Neural cell (in vitro differentiated cells): ENCODE data around the gene EGFL8. TPM values are rescaled to one million over a fixed set of nuclear protein-coding genes. Genes with fewer than 3 reads are reported as not detected.
"Not testable (repeated sequence)": the region's sequence is repeated elsewhere in the genome, so short reads cannot be mapped to it uniquely, and the experiment has no call there.

Experiments used
- H2AFZ ChIP-seq: fragments of 200-600, 300-800 bp; sonication (generic), shearing (Covaris generic); 2 replicates; pipeline ENCODE4 v1.6.0; 2014; ENCODE audit warnings: low read depth, mild to moderate bottlenecking, antibody characterized with exemption, low read length, moderate library complexity
- H3F3A ChIP-seq: fragments of 200-600 bp; shearing (Covaris generic); 2 replicates; pipeline ENCODE4 v1.6.1; 2016; ENCODE audit warnings: mild to moderate bottlenecking, moderate library complexity, mixed read lengths, antibody characterized with exemption, low read length; ENCODE audit not compliant: insufficient read depth, poor library complexity, severe bottlenecking
- H3K27ac ChIP-seq: fragments of 200-600, 300-800 bp; sonication (generic), shearing (Covaris generic); 2 replicates; pipeline ENCODE4 v1.5.1; 2014; ENCODE audit warnings: mild to moderate bottlenecking, low read length, moderate library complexity
- H3K27me3 ChIP-seq: fragments of 300-800, 200-600 bp; sonication (generic), shearing (Covaris generic); 2 replicates; pipeline ENCODE4 v1.6.0; 2014; ENCODE audit warnings: mild to moderate bottlenecking, low read depth, low read length, moderate library complexity; ENCODE audit not compliant: insufficient read depth
- H3K36me3 ChIP-seq: fragments of 300-800, 200-600 bp; sonication (generic), shearing (Covaris generic); 2 replicates; pipeline ENCODE4 v1.5.1; 2014; ENCODE audit warnings: mild to moderate bottlenecking, antibody characterized with exemption, low read length, moderate library complexity; ENCODE audit not compliant: insufficient read depth
- H3K4me2 ChIP-seq: fragments of 300-800, 200-600 bp; sonication (generic), shearing (Covaris generic); 2 replicates; pipeline ENCODE4 v1.6.0; 2014; ENCODE audit warnings: mild to moderate bottlenecking, low read length
- H3K4me3 ChIP-seq: fragments of 300-800, 200-600 bp; sonication (generic), shearing (Covaris generic); 2 replicates; pipeline ENCODE4 v1.5.1; 2014; ENCODE audit warnings: mild to moderate bottlenecking, low read length, moderate library complexity
- H3K79me2 ChIP-seq: fragments of 200-600 bp; shearing (Covaris generic); replicated peaks from 2 replicates; pipeline ENCODE4 v1.6.0; 2014; ENCODE audit warnings: mild to moderate bottlenecking, low read length, moderate library complexity; ENCODE audit not compliant: insufficient read depth
- H3K9ac ChIP-seq: fragments of 300-800, 200-600 bp; sonication (generic), shearing (Covaris generic); 2 replicates; pipeline ENCODE4 v1.6.1; 2016; ENCODE audit warnings: mild to moderate bottlenecking, low read length, mixed read lengths
- H3K9me2 ChIP-seq: fragments of 200-600 bp; shearing (Covaris generic); 2 replicates; pipeline ENCODE4 v1.6.1; 2016; ENCODE audit warnings: mild to moderate bottlenecking, low read length, mixed read lengths; ENCODE audit not compliant: insufficient read depth
- H3K9me3 ChIP-seq: fragments of 200-600, 300-800 bp; sonication (generic), shearing (Covaris generic); 2 replicates; pipeline ENCODE4 v1.6.1; 2016; ENCODE audit warnings: mild to moderate bottlenecking, mixed run types, low read length, moderate library complexity, mixed read lengths
- H4K20me1 ChIP-seq: fragments of 200-600 bp; shearing (Covaris generic); 2 replicates; pipeline ENCODE4 v1.6.1; 2016; ENCODE audit warnings: mild to moderate bottlenecking, mixed run types; ENCODE audit not compliant: insufficient read depth
- EP300 ChIP-seq: fragments of 450-650 bp; conservative IDR thresholded peaks from 2 replicates; pipeline ENCODE4 v1.6.1; 2014; ENCODE audit warnings: antibody characterized with exemption, mild to moderate bottlenecking, moderate library complexity; ENCODE audit not compliant: poor library complexity, severe bottlenecking
- EZH2 ChIP-seq: fragments of 200-600, 300-800 bp; shearing (Covaris generic), sonication (generic); IDR thresholded peaks from 2 replicates; pipeline ENCODE4 v1.6.1; 2014; ENCODE audit warnings: antibody characterized with exemption, low read length, borderline replicate concordance, mild to moderate bottlenecking; ENCODE audit not compliant: insufficient read depth, poor library complexity, severe bottlenecking
- POLR2AphosphoS5 ChIP-seq: IDR thresholded peaks from 2 replicates; pipeline ENCODE4 v1.6.1; 2012
- RAD21 ChIP-seq: fragments of 450-650 bp; conservative IDR thresholded peaks from 2 replicates; pipeline ENCODE4 v1.6.1; 2014; ENCODE audit warnings: antibody characterized with exemption, mild to moderate bottlenecking, moderate library complexity
- SMC3 ChIP-seq: fragments of 450-650 bp; conservative IDR thresholded peaks from 2 replicates; pipeline ENCODE4 v1.6.1; 2014; ENCODE audit warnings: antibody characterized with exemption, mild to moderate bottlenecking, moderate library complexity; ENCODE audit not compliant: poor library complexity
- polyA plus RNA-seq: library from polyadenylated mRNA; depleted of rRNA; stranded (reverse); fragments of >200 nt; gene quantifications from 2 replicates; pipeline ENCODE4 v1.2.3, GENCODE V29; 2014
- TF ChIP-seq, protein P1 (sequence below): fragments of 450-650 bp; IDR thresholded peaks from 2 replicates; pipeline ENCODE4 v1.5.1; 2014; ENCODE audit warnings: antibody characterized with exemption, mild to moderate bottlenecking, moderate library complexity; ENCODE audit not compliant: poor library complexity, severe bottlenecking
- TF ChIP-seq, protein P2 (sequence below): IDR thresholded peaks from 2 replicates; pipeline ENCODE4 v1.6.1; 2012; ENCODE audit warnings: borderline replicate concordance

The EGFL8 gene
- polyA plus RNA-seq, 1 donor from 2014 or later = 22.4 TPM

DNA sequence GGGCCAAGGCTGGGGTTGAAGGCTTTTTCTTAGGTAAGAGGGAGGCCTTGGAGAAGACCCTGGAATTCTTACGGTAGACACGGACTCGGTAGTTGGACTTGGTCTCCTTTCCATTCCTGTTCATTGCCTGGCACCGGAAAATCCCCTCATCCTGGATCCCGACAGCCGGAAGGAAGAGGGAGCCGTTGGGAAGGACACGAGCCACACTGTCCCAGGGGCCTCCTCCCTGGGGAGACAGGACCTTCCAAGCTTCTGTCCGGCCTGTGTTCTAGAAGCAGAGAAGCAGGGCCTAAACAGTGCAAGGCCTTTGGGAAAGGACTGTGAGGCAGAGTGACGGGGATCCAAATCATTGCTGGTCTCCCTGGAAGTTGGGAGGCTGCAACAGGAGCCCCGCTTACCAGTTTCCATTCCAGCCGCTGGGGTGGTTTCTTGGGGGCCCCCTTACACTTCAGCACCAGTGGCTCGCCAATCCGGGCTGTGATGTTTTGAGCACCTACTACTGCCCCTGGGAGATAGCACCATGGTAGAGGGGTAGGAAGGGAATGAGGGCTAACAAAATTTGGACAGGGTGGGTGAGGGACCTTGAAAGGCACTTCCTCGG, 19.2 kb downstream of the EGFL8 start:
- Histone ChIP-seq H3K4me3 (no peak overlapping the region), H3K9me3 (no peaks in the 10 kb centered on the region), H3K79me2 (peaks cover 18% of the 10 kb centered on the region), H4K20me1 (no peaks in the 10 kb centered on the region), H3K27ac (no peak overlapping the region), H3K27me3 (no peaks in the 10 kb centered on the region), H3K36me3 (no peaks in the 10 kb centered on the region), H3K9ac (no peak overlapping the region), H3K9me2 (no peaks in the 10 kb centered on the region), H3F3A (no peaks in the 10 kb centered on the region), H3K4me2 (no peak overlapping the region), H2AFZ (no peak overlapping the region)
- TF ChIP-seq, protein P1, sequence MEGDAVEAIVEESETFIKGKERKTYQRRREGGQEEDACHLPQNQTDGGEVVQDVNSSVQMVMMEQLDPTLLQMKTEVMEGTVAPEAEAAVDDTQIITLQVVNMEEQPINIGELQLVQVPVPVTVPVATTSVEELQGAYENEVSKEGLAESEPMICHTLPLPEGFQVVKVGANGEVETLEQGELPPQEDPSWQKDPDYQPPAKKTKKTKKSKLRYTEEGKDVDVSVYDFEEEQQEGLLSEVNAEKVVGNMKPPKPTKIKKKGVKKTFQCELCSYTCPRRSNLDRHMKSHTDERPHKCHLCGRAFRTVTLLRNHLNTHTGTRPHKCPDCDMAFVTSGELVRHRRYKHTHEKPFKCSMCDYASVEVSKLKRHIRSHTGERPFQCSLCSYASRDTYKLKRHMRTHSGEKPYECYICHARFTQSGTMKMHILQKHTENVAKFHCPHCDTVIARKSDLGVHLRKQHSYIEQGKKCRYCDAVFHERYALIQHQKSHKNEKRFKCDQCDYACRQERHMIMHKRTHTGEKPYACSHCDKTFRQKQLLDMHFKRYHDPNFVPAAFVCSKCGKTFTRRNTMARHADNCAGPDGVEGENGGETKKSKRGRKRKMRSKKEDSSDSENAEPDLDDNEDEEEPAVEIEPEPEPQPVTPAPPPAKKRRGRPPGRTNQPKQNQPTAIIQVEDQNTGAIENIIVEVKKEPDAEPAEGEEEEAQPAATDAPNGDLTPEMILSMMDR = no peak
- TF ChIP-seq EZH2 = no peak
- TF ChIP-seq POLR2AphosphoS5 = no peak
- TF ChIP-seq, protein P2, sequence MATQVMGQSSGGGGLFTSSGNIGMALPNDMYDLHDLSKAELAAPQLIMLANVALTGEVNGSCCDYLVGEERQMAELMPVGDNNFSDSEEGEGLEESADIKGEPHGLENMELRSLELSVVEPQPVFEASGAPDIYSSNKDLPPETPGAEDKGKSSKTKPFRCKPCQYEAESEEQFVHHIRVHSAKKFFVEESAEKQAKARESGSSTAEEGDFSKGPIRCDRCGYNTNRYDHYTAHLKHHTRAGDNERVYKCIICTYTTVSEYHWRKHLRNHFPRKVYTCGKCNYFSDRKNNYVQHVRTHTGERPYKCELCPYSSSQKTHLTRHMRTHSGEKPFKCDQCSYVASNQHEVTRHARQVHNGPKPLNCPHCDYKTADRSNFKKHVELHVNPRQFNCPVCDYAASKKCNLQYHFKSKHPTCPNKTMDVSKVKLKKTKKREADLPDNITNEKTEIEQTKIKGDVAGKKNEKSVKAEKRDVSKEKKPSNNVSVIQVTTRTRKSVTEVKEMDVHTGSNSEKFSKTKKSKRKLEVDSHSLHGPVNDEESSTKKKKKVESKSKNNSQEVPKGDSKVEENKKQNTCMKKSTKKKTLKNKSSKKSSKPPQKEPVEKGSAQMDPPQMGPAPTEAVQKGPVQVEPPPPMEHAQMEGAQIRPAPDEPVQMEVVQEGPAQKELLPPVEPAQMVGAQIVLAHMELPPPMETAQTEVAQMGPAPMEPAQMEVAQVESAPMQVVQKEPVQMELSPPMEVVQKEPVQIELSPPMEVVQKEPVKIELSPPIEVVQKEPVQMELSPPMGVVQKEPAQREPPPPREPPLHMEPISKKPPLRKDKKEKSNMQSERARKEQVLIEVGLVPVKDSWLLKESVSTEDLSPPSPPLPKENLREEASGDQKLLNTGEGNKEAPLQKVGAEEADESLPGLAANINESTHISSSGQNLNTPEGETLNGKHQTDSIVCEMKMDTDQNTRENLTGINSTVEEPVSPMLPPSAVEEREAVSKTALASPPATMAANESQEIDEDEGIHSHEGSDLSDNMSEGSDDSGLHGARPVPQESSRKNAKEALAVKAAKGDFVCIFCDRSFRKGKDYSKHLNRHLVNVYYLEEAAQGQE = no peak

DNA sequence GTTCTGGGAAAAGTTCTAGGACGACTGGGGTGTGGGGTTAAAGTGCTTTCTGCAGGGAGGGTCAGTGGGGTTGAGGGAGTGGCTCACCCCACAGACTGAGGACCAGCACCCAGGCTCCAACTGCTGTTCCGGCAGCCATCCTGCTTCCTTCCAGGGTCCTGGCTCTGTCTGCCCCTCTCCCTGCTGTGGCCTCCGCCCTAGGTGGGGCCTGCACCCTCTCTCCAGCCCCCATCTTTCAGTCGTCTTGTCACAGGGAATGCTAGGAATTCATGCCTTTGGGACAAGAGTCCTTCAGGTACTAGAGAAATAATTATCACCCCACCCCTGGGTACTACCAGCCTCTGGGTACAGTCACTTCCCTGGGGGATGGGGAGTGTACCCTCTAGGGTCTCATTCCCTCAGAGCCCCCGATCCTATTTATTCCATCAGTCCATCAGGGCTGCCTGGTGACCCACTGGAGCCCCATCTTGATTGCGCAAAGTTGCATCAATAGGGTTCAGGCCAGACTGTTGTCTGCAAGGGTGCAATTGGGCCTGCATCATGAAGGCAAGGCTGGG, 19.8 kb downstream of the EGFL8 start, which contains the start of gene AGER:
Gene AGER, minus strand, starts transcription at position 170 of the 557 bp plus-strand sequence. Its CDS starts 31 bp downstream, at position 139.
- Histone ChIP-seq H3K4me2 (no peak within 1 kb of the TSS), H3K9ac (no peak within 1 kb of the TSS), H2AFZ (no peak within 1 kb of the TSS), H3K4me3 (no peak within 1 kb of the TSS), H3K27ac (no peak within 1 kb of the TSS), H3F3A (no peaks in the 10 kb centered on the region), H3K9me2 (no peaks in the 10 kb centered on the region), H4K20me1 (no peaks in the 10 kb centered on the region), H3K79me2 (peaks cover 16% of the 10 kb centered on the region), H3K9me3 (no peaks in the 10 kb centered on the region), H3K27me3 (no peaks in the 10 kb centered on the region), H3K36me3 (no peaks in the 10 kb centered on the region)
- no peak for TF ChIP-seq EZH2
- no peak for TF ChIP-seq SMC3
- TF ChIP-seq RAD21 = no peak
- TF ChIP-seq, protein P2 = no peak
- TF ChIP-seq, protein P1 = no peak
- no peak for TF ChIP-seq POLR2AphosphoS5
- TF ChIP-seq EP300 = no peak

DNA sequence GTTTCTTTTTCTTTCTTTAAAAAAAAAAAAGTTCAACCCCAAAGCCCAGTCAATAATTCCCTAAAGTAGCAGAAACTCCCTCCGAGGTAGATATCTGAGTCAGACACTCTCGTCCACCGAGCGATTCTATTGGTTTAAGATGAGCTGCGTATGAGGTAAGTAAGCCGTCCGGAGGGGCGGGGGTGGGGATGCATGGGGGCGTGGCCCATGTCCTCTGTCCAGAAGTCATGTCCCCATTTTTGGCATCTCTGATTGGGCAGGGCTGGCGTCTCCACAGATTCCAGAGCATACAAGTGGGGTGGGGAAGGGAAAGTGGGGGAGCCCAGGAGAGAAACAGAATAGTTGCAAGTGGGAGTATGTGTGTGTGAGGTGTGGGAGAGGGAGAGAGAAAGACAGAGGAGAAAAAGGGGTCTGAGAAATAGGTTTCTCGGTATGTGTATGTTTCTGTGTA, 21.3 kb downstream of the EGFL8 start:
- H3K27me3 ChIP-seq, H3K9me2 ChIP-seq, H3K36me3 ChIP-seq, H3F3A ChIP-seq, H3K9ac ChIP-seq, H3K4me3 ChIP-seq, H3K9me3 ChIP-seq, H2AFZ ChIP-seq, H4K20me1 ChIP-seq, H3K4me2 ChIP-seq, H3K27ac ChIP-seq: not testable (repeated sequence)
- peaks cover 15% of the 10 kb centered on the region for H3K79me2 ChIP-seq
